ENCODE measurements around the gene ZMYM3. TPM values are rescaled to one million over a fixed set of nuclear protein-coding genes. Genes with fewer than 3 reads are reported as not detected.
"Not testable (repeated sequence)": the region's sequence is repeated elsewhere in the genome, so short reads cannot be mapped to it uniquely, and the experiment has no call there.

ZMYM3 gene
- total and polyA plus RNA-seq, 5 experiments from 2014 or later = 4.8 to 36.0 (median 6.5) TPM

DNA sequence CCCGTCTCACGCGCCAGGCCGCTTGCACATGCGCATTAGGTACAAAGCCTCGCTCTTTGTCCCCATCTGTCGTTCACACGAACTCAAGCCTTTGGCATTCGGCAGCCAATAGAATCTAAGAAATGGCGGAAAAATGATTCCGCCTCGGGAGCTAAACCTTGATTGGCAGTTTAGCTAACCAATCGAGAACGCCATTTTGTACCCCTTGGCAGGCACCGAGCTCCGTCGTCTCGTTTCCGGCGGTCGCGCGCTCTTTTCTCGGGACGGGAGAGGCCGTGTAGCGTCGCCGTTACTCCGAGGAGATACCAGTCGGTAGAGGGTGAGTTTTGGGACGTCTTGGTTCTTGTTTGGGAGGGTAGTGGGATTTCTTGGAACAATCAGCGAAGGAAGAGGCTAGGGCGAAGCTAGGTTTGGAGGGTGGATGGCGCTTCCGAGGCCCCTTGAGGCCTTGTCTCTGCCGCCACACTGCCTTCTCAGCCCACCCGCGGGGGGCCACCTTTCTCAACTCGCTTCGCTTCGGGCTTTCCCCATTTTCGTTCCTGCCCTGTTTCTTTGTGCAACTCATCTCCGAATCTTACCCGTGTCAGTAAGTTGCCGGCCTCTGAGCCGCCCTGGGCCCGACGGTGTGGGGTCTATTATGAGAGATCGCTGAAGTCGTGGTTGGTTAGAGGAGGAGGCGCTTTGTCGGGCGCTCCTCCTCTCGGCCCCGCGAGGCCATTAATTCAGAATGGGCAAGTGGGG is 29.6 kb upstream of the ZMYM3 start, which contains the start of gene NONO:
Gene NONO (plus strand): TSS at position 233 of the 741 bp plus-strand sequence. CDS start 7,003 bp downstream, outside the sequence.
- Mint-ChIP-seq H3K36me3 (peaks cover 0 to 19% (median 0%) of the 10 kb centered on the region in 3 donors), H3K4me1 (peaks cover 1 to 32% (median 12%) of the 10 kb centered on the region in 4 donors)

DNA sequence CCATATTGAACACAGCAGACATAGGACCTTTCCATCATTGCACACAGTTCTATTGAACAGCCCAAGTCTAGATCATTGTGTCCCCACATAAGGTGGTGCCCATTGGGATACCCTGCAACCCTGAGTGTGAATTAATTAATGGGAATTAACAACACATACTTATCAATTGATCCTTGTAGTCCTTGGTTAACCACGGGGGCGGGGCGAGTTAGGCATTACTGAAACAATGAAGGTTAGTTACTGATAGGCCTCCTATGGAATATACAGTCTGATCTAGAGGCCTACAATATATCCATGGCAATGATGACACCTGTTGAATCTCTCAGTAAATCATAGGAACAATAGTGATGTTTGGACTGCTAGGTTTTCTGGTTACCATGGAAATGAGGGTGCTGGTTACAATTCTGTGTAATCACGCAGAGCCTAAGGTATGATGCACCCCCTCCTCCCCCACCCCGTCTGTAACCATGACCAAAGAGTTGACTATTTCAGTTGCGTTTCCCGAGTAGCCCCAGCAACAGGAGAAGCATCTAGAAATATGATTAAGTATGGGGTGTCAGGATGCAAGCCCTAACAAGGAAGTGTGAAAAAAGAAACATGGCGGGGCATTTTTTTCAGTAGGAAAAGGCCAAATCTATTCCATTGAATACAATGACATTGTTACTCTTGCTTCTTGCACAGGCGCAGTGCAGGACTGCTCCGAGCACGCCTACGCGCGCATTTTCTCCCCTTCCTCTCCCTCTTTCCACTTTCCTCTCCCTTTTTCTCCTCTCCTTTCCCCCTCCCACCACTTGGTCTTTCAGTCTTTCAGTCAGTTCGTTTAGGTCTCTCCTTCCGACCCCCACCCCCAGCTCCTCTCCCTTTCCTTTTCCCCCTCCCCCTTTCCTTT is 28.8 kb upstream of the ZMYM3 start:
- peak in 7 of 10 donors; percentile 5 to 69 (median 41) for DNase-seq
- Mint-ChIP-seq H3K27ac (peak overlapping the region; percentile 99 to 100 (median 100)), H3K36me3 (peaks cover 0 to 16% (median 0%) of the 10 kb centered on the region in 3 donors), H3K4me3 (peak overlapping the region; percentile 96 to 100 (median 99)), H3K4me1 (peaks cover 1 to 28% (median 10%) of the 10 kb centered on the region in 4 donors), H3K9me3 (no peaks in the 10 kb centered on the region), H3K27me3 (no peaks in the 10 kb centered on the region)
- POLR2A ChIA-PET = interaction anchor here (0.6 to 4.5 kb wide), 14 partner anchors 25 to 252 kb away, joined by 3 to 66 read pairs (median 5); partner anchors contain the start of genes TAF1 and ZMYM3
- peak; percentile 44 to 51 for ATAC-seq

More for the DNA sequence above, 29.6 kb upstream of the ZMYM3 start, which contains the start of gene NONO:
- DNase-seq (peak; percentile 61 to 96 (median 86)), ATAC-seq (peak; percentile 88 to 90)
- Mint-ChIP-seq H3K4me3 (peak within 1 kb of the TSS; percentile 96 to 100 (median 99)), H3K9me3 (no peaks in the 10 kb centered on the region), H3K27ac (peak within 1 kb of the TSS; percentile 99 to 100 (median 100)), H3K27me3 (no peaks in the 10 kb centered on the region)
- POLR2A ChIA-PET = interaction anchor here (0.6 to 4.5 kb wide), 20 partner anchors 8 to 251 kb away, joined by 3 to 66 read pairs (median 4); partner anchors contain the start of genes TAF1 and ZMYM3

DNA sequence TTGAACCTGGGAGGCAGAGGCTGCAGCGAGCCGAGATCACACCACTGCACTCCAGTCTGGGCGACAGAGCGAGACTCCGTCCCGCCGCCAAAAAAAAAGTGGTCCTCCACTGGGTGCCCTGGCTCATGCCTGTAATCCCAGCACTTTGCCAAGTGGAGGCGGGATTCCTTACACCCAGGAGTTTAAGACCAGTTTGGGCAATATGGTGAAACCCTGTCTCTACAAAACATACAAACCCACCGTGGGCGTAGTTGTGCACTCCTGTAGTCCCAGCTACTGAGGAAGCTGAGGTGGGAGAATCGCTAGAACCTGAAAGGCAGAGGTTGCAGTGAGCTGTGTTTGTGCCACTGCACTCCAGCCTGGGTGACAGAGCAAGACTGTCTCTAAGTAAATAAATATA is 27.4 kb upstream of the ZMYM3 start:
- not testable (repeated sequence) for H3K9me3 Mint-ChIP-seq, H3K36me3 Mint-ChIP-seq, DNase-seq, H3K4me3 Mint-ChIP-seq, H3K27me3 Mint-ChIP-seq, ATAC-seq
- peak overlapping the region in 1 of 10 donors; percentile 52 for H3K27ac Mint-ChIP-seq
- H3K4me1 Mint-ChIP-seq = peaks cover 1 to 21% (median 5%) of the 10 kb centered on the region in 4 donors
- POLR2A ChIA-PET = interaction anchor here (0.6 to 4.5 kb wide), 3 partner anchors 27 to 85 kb away, joined by 4 to 66 read pairs (median 51); partner anchors contain the start of genes TAF1 and ZMYM3

- H3K27me3 Mint-ChIP-seq, H3K27ac Mint-ChIP-seq, H3K36me3 Mint-ChIP-seq, H3K4me3 Mint-ChIP-seq, H3K4me1 Mint-ChIP-seq, POLR2A ChIA-PET, DNase-seq, ATAC-seq, H3K9me3 Mint-ChIP-seq: not testable (repeated sequence)
Measured at GRCh38 chrX:71272313-71272712, 18.4 kb upstream of the ZMYM3 start.

DNA sequence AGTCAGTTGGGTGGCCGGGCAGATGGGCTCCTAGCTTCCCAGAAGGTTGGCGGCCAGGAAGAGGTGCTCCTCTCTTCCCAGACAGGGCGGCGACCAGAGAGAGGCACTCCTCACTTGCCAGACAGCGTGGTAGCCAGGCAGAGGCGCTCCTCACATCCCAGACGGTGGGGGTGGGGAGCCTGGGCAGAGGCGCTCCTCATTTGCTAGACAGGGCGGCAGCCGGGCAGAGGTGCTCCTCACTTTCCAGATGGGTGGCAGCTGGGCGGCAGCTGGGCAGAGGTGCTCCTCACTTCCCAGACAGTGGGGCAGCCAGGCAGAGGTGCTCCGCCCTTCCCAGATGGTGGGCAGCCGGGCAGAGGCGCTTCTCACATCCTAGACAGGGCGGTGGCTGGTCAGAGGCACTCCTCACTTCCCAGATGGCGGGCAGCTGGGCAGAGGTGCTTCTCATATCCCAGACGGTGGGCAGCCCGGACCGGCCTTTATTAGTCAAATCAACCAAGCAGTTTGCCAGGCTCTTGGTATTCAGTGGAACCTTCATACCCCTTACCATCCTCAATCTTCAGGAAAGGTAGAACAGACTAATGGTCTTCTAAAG is 16.0 kb upstream of the ZMYM3 start:
- ATAC-seq = no peak
- Mint-ChIP-seq H3K4me1 (no peaks in the 10 kb centered on the region), H3K36me3 (peaks cover 0 to 7% (median 0%) of the 10 kb centered on the region in 3 donors), H3K27ac (no peak overlapping the region), H3K27me3 (no peaks in the 10 kb centered on the region), H3K9me3 (no peaks in the 10 kb centered on the region), H3K4me3 (no peak overlapping the region)
- POLR2A ChIA-PET = interaction anchor here (0.7 kb wide), 1 partner anchor 94 kb away, joined by 3 read pairs; no protein-coding TSS in a partner anchor
- no peak for DNase-seq

GRCh38 chrX:71268624-71269023 is 14.7 kb upstream of the ZMYM3 start:
- H3K4me1 Mint-ChIP-seq, H3K27me3 Mint-ChIP-seq, H3K9me3 Mint-ChIP-seq, POLR2A ChIA-PET, H3K4me3 Mint-ChIP-seq, DNase-seq, H3K36me3 Mint-ChIP-seq, ATAC-seq, H3K27ac Mint-ChIP-seq: not testable (repeated sequence)

DNA sequence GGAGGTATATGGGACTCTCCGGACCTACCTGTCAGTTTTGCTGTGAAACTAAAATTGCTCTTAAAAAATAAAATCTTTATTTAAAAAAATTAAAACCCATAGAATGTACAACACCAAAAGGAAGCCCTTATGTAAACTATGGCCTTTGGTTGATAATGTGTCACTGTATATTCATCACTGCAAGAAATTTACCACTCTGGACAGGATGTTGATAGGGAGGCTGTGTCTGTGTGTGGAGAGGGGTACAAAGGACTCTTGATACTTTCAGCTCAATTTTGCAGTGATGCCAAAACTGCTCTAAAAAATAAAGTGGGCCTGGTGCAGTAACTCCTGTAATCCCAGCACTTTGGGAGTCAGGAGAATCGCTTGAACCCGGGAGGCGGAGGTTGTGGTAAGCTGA is 2.9 kb upstream of the ZMYM3 start:
- DNase-seq = no peak
- peak overlapping the region in 2 of 10 donors; percentile 40 to 71 for H3K27ac Mint-ChIP-seq
- H3K9me3 Mint-ChIP-seq = no peaks in the 10 kb centered on the region
- no peaks in the 10 kb centered on the region for H3K27me3 Mint-ChIP-seq
- no peak for ATAC-seq
- H3K36me3 Mint-ChIP-seq = no peaks in the 10 kb centered on the region
- POLR2A ChIA-PET = interaction anchor here (1.4 kb wide), 1 partner anchor 27 kb away, joined by 4 read pairs; the partner anchor contains the start of gene NONO
- H3K4me1 Mint-ChIP-seq = peaks cover 13 to 20% (median 16%) of the 10 kb centered on the region in 4 donors
- no peak overlapping the region for H3K4me3 Mint-ChIP-seq

DNA sequence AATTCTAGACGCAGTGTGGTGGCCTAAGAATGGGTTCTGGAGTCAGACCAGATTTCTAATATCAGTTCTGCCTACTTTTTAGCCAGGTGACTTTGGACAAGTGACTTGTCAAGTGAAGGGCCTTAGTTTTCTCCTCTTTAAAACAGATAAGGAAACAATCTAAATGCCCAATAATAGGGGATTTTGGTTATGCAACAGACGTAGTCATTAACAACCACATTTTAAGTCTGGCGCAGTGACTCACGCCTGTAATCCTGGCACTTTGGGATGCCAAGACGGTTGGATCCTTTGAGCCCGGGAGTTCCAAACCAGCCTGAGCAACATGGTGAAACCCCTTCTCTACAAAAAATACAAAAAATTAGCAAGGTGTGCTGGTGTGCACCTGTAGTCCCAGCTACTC is 2.1 kb upstream of the ZMYM3 start:
- H3K4me1 Mint-ChIP-seq = peaks cover 13 to 27% (median 20%) of the 10 kb centered on the region in 4 donors
- no peaks in the 10 kb centered on the region for H3K9me3 Mint-ChIP-seq
- POLR2A ChIA-PET = interaction anchor here (2.8 to 5.2 kb wide), 3 partner anchors 27 to 111 kb away, joined by 15 to 84 read pairs (median 66); partner anchors contain the start of genes NONO and TAF1
- no peaks in the 10 kb centered on the region for H3K27me3 Mint-ChIP-seq
- peak overlapping the region; percentile 8 to 98 (median 96) for H3K27ac Mint-ChIP-seq
- peaks cover 0 to under 1% (median 0%) of the 10 kb centered on the region in 3 donors for H3K36me3 Mint-ChIP-seq
- DNase-seq (no peak), ATAC-seq (no peak)
- H3K4me3 Mint-ChIP-seq = peak overlapping the region in 5 of 10 donors; percentile 12 to 97 (median 90)

GRCh38 chrX:71253253-71254091 is 468 bp downstream of the ZMYM3 start:
- Mint-ChIP-seq H3K27me3 (no peaks in the 10 kb centered on the region), H3K9me3 (no peaks in the 10 kb centered on the region), H3K27ac (peak overlapping the region; percentile 89 to 98 (median 97)), H3K36me3 (peaks cover 0 to 18% (median 0%) of the 10 kb centered on the region in 3 donors), H3K4me1 (peaks cover 13 to 32% (median 23%) of the 10 kb centered on the region in 4 donors), H3K4me3 (peak overlapping the region; percentile 84 to 98 (median 93))
- DNase-seq (peak in 9 of 10 donors; percentile 2 to 66 (median 15)), ATAC-seq (no peak)
- POLR2A ChIA-PET = interaction anchor here (0.6 to 5.2 kb wide), 13 partner anchors 26 to 186 kb away, joined by 3 to 84 read pairs (median 5); partner anchors contain the start of genes ITGB1BP2, NONO, SNX12 and TAF1

GRCh38 chrX:71252221-71252620 is 1.7 kb downstream of the ZMYM3 start:
- peaks cover 0 to 26% (median 2%) of the 10 kb centered on the region in 3 donors for H3K36me3 Mint-ChIP-seq
- POLR2A ChIA-PET = interaction anchor here (1.2 to 5.2 kb wide), 3 partner anchors 31 to 114 kb away, joined by 3 to 84 read pairs (median 5); partner anchors contain the start of genes NONO and TAF1
- DNase-seq = no peak
- ATAC-seq = no peak
- H3K9me3 Mint-ChIP-seq = no peaks in the 10 kb centered on the region
- H3K4me3 Mint-ChIP-seq = peak overlapping the region in 8 of 10 donors; percentile 16 to 98 (median 56)
- H3K27ac Mint-ChIP-seq = peak overlapping the region in 7 of 10 donors; percentile 0 to 75 (median 45)
- H3K27me3 Mint-ChIP-seq = no peaks in the 10 kb centered on the region
- H3K4me1 Mint-ChIP-seq = peaks cover 13 to 32% (median 23%) of the 10 kb centered on the region in 4 donors
